Measurements from ENCODE around the gene C6orf89.

C6orf89 gene

DNA sequence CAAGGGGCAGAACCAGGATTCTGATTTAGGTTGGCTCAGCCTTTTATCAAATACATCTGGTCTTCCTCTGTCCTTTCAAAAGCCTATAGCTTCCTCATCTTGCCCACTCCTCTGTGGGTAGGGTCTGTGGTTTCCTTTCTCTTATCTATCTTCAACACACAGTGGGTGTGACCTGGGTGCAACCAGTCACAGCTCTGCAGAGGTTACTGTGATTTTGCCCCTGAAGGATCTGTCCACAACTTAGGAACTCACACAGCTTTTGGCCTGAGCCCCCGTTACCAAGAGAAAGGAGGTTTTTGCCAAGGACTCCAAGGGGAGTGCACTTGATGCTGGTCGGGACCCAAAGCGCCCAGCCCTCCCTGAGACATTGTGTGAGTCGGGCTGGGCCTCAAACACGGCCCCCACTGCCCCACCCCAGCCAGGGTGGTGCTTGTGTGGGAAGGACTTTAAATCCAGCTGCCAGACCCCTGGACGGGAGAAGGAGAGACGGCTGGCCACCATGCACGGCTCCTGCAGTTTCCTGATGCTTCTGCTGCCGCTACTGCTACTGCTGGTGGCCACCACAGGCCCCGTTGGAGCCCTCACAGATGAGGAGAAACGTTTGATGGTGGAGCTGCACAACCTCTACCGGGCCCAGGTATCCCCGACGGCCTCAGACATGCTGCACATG lies 68.6 kb downstream of the C6orf89 start, which contains the start of gene PI16:
TSS of gene PI16 (plus strand) at position 477 of the 670 bp plus-strand sequence. CDS start at position 500, 23 bp downstream.
- no peak for DNase-seq

DNA sequence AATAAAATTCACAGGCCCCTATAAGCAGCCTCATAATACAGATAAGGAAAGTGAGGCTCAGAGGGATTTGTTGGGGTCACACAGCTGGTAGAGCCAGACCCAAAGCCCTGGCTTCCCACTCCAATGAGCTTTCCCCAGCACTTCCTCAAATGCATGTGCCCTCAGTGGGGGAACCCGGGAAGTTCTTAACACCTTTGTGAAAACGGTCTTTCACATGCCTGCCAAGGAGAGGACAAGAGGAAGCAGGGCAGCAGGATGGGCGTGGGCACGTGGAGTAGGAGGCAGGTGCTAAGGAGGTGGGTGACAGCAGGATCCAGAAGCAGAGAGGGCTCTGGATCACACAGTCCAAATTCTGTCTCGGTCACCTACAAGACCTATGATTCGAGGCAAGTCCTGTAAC lies 69.4 kb downstream of the C6orf89 start:
- no peak for DNase-seq

DNA sequence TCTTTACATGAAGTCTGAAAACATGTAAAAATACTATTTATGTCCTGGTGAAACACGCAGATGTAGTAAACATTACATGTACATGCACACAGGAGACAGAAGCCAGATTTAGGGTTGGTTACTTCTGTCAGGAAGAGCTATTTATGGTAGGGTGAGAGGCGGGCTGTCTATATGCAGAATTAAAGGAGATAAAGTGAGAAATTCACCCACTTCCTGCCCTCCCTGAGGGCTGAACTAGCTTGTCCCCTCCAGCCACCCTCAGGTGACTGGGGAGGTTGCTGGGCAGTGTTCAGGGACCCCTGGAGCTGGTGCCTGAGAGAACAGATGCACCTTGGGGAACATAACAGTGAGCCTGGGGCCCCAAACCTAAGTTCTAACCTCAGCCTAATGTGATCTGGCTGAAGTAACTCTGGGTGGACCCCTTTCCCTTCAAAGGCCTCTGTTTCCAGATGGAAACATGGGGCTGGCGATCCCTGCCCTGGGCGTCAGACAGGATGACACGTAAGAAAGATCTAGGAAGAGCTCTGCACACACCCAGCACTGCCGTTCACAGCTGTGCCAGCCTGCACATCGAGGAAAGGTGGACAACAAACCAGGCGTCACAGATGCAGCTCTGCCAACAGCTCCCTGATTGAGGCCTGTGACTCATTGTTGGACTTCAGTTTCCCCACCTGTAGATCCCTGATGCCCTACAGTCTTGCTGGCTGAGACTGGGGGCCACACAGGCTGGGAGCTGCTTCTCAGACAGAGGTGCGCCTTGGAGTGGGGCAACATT lies 70.1 kb downstream of the C6orf89 start:
- no peak for DNase-seq

DNA sequence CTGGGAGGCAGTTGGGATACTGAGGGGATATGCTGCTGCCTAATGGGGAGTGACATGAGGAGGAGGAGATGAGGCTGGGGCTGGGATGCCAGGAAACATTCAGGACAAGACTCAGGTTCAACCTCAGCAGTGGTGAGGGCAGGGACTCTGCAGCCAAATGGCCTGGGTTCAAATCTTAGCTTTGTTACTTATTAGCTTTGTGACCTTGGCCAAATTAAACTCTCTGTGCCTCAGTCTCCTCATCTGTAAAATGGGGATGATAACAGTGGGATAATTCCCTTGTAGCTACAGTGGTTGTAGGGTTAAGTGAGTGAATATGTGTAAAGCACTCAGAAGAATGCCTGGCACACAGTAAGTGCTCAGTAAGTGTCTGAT lies 70.7 kb downstream of the C6orf89 start:
- no peak for DNase-seq

DNA sequence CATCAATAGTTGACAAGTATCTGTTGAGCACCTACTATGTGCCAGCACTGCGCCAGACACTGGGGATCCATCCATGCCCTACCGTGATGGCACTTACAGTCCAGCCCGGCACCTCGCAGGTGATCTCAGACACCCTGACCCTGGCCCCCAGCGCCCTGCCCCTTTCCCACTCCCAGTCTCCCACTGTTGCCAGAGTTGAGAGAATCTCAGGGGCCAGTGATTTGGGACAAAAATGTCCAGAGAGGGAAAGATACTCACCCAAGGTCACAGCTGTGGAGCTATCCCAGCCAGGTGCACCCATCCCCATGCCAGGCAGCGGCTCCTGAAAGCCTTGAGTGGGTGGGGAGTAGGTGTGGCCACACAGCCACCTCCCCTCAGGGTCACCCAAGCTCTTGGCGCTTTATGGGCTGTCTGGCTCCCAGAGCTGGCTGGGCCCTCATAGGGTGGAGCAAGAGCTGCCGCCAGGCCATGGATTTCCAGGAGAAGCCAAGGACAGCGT lies 72.1 kb downstream of the C6orf89 start:
- DNase-seq = no peak

DNA sequence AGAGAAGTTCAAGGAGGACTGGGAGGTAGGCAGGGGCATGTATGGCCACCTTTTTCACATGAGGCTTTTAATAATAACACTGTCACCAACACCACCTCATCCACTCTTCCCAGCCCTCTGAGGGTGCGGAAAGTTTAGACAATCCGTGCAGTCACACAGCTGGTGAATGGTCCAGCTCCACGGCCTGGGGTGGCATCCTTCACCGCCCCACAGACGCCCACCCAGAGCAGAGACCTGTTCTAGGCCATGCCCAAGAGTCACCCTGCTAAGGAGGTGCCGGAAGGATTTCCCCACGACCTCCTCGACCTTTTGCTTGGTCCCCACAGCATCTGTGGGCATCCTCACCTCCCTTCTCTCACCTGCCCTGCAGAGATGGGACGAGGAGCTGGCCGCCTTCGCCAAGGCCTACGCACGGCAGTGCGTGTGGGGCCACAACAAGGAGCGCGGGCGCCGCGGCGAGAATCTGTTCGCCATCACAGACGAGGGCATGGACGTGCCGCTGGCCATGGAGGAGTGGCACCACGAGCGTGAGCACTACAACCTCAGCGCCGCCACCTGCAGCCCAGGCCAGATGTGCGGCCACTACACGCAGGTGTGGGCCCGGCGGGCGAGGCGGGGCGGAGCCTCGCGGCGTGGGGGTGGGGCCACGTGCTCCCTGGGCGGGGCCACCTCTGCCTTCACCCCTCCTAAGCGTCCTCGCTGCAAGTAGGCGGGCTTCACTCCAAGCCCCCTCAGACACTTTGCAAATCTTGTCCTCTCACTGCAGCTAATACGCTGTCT lies 73.2 kb downstream of the C6orf89 start:
- no peak for DNase-seq

DNA sequence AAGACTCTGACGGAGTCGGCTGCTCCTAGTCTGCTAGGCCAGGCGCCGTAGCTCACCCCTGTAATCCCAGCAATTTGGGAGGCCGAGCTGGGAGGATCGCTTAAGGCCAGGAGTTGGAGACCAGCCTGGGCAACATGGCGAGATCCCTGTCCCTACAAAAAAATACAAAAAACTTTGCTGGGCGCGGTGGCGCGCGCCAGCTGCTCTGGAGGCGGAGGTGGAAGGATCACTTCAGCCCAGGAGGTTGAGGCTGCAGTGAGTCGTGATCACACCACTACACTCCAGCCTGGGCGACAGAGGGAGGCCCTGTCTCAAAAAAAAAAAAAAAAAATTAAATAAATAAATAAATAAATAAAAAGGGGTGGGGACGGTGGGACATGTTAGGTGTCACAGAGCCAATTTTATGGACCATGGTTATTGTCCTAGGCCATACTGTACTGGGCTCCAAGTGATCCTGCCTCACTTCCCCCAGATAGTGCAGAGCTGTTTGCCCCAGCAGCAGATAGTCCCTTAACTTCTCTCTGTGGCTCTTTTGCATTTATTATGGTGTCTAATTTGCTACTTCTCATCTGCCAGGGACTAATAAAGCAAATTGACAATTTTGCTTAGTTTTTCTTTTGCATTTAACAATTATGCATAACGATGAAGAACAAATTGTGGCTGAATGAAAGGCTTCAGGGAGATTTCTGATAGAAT lies 74.0 kb downstream of the C6orf89 start:
- no peak for DNase-seq

DNA sequence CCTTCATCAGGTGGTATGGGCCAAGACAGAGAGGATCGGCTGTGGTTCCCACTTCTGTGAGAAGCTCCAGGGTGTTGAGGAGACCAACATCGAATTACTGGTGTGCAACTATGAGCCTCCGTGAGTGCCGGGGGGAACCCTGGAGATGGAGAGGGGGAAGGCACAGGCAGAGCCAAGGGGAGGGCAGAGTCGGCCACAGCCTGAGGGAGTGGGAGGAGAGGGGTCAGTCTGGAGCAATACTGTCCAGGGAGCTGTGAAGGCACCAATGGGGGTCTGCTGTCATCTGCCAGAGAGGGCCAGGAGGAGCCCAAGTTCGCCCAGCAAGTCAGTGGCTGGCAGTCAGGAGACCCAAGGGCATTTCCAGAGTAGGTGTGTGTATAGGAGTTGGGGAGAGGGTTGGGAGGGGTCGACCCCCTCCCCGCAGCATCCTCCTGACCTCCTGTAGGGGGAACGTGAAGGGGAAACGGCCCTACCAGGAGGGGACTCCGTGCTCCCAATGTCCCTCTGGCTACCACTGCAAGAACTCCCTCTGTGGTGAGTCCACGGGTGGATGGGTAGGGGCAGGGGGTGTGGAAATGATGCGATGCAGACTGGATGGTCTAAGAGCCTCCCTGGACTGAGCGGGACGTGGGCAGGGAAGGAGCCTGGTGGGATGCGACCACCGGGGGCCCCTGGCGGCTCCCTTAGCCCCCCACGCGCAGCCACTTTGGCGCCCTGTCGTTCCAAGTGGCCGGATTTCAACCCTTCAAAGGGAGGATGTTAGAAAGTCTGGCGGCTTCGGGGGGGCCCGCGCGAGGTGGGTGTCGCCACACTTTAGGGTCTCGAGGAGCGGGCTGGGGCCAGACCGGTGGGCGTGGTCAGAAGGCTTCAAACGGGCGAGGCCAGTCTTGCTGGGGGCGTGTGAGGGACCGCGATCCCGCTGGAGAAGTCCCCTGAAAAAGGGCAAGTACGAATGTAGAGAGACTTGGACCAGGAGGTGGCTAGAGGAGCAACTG lies 76.0 kb downstream of the C6orf89 start:
- no peak for DNase-seq

DNA sequence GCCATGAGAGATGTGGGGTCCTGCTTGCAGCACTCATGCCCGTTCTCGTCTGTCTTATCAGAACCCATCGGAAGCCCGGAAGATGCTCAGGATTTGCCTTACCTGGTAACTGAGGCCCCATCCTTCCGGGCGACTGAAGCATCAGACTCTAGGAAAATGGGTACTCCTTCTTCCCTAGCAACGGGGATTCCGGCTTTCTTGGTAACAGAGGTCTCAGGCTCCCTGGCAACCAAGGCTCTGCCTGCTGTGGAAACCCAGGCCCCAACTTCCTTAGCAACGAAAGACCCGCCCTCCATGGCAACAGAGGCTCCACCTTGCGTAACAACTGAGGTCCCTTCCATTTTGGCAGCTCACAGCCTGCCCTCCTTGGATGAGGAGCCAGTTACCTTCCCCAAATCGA lies 77.1 kb downstream of the C6orf89 start:
- peak; percentile 58 for DNase-seq

DNA sequence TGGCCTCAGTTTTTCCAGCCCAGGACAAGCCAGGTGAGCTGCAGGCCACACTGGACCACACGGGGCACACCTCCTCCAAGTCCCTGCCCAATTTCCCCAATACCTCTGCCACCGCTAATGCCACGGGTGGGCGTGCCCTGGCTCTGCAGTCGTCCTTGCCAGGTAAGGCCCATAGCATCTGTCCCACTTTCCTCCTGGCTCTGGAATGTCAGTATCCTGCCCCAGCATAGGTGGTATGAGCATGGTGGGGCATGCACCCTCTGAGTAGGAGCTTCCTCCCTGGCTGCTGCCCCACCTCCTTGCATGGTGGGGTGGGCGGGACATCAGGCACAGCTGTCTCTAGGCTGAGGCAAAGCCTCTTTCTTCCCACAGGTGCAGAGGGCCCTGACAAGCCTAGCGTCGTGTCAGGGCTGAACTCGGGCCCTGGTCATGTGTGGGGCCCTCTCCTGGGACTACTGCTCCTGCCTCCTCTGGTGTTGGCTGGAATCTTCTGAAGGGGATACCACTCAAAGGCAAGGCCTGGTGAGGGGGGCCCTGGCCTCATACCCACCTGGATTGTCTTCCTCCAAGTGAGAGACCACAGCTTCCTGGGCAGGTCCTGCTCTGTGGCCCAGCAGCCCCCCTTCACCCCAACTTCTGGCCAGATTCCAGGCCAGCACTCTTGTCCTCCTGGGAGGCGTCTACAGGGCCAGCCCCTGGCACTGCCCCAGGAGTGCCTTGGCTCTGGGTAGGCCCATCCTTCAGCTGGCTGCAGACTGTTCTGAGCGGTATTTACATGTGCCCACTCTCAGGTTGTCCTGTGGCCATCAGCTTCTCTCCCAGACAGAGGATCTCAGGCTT lies 77.9 kb downstream of the C6orf89 start:
- peak; percentile 24 for DNase-seq

DNA sequence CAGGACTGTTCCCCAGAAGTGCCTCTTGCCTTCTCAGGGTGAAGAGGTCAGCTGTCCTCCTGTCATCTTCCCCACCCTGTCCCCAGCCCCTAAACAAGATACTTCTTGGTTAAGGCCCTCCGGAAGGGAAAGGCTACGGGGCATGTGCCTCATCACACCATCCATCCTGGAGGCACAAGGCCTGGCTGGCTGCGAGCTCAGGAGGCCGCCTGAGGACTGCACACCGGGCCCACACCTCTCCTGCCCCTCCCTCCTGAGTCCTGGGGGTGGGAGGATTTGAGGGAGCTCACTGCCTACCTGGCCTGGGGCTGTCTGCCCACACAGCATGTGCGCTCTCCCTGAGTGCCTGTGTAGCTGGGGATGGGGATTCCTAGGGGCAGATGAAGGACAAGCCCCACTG lies 78.6 kb downstream of the C6orf89 start:
- no peak for DNase-seq

DNA sequence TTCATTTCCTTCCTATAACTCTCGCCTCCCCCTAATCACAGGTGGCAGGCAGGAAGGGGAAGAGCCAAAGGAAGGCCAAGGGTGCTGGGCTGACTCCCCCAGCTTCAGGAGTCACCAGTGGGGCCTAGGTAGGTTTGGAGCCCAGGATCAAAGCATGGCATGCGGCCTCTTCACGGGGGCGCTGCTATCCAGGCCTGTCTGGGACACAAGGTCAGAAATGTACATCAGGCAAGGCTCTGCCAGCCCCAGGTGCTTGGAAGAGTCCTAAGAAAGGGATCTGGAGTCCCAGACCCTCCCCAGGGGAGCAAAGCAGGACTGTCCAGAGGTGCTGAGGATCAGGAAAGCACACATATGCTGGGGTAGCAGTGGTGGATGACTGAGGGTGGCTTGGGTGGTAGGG lies 79.2 kb downstream of the C6orf89 start:
- no peak for DNase-seq

DNA sequence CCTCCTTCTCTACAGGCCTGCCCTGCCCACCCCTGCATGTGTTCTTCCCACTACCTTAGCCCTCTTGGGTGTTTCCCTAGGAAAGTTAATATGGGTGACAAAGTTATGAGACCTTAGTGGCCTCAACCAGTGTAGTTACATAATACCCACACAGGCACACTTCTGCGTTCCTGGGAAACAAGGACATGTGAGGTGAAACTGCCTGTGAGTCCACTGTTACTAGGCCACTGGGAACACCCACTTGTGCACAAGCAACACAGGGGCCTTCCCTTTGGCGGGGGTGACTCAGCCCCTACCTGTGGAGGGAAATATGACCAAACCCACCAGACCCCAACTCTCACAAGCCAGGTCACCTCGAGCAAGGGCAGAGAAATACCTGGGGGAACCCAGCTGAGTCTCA lies 81.5 kb downstream of the C6orf89 start:
- no peak for DNase-seq

DNA sequence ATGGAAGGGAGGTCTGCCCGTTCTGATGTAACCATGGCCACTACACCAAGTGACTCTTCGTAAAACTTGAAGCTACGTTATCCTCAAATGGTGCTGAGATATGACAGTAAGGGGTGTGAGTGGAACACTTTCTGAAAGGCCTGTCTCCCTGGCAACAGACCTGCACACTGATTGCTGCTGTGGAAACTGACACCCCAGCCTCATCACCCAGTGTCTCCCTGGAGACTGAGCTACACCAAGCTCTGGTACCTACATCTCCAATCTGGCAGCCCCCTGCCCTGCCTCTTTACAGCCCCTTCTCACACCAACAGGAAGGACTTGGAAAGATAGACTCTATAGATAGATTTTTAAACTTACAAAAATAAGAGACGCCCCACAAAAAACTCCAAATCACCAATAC lies 82.0 kb downstream of the C6orf89 start:
- no peak for DNase-seq

DNA sequence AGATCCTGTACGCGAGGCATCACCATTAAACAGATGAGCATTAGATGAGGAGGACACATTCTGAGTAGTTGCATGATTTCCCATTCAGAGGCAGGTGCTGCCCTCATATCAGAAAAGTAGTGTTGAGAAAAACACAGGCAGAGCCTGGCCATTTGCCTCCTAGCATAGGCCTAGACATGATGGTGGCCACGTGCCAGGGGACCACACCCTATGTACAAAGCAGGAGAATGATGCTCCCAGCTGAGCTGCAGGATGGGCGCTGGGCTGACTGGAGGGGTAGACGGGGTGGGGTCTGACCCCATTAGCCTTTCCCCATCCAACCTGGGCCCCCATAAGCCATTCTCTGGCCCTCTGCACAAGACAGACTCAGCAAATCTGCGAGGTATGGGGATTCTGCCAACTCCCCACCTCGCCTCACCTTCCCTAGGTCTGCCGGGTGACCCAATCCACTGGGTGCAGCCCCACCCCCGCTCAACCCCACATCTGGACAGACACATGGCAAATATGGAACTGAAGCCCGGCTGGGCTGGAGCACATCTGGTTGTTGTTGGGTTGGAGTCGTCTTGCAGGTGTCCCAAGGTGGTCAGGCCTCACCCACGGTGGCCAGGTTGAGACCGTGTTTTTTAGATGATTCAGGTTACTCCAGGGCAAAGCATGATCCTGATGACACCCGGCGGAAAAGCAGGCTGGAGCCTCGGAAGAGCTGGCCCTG lies 82.7 kb downstream of the C6orf89 start:
- no peak for DNase-seq

DNA sequence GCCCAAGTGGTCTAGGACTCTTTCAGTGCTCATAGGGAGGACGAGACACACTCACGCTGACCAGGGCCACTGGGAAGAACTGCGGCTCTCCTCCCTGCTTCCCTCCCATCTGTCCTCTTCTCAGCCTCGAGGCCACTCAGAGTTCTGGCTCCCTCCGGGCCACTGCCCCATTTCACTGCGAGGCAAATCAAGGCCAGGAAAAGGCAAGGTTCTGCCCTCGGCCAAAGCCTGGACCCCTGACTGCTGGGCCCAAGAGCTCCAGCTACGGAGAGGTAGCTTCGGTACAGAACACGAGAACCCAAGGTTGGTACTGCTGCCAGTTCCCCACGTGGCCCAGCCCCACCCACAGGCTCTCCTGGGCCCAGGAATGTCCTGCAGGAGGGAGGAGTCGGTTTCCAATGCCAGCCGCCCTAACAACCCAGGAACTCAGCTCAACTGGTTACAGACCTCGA lies 83.5 kb downstream of the C6orf89 start:
- DNase-seq = no peak

DNA sequence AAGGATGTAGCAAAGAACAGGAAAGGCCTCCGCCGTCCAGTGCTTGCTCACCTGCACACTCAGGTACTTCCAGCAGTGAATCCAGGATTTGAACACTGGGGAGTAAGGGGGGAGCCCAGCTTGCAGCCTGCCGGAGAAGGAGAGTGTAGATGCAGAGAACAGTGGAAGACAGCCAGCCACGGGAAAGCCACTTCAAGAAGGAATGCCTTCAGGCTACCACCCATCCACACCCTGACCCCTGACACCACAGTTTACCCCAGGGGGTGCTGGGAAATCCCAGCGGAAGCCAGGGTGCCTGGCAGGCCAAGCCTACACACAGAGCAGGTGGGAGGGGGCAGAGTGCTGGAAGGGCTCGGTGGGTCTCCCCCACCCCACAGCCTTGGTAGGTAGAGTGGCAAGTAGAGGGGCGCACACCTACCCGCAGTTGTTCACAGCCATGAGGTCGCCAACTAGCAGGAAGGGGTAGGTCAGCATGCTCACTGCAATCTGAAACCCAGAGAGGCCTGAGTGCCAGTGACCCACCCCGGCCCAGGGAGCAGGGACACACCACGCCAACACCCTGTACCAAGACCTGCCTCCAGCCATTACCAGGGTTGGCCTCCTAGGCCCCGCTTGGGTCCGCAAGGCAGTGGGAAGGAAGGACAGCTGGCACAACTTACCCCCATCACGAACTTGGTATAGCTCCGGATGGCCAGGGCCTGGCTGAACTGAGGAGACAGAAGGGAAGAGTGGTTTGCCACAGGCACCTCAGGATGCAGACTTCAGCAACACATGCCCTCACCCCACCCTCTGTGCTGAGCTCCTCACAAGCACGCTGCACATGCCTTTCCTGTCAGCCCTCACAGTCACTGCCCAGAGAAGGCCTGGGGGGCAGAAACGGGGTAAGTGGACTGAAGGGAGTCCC lies 84.5 kb downstream of the C6orf89 start:
- no peak for DNase-seq

DNA sequence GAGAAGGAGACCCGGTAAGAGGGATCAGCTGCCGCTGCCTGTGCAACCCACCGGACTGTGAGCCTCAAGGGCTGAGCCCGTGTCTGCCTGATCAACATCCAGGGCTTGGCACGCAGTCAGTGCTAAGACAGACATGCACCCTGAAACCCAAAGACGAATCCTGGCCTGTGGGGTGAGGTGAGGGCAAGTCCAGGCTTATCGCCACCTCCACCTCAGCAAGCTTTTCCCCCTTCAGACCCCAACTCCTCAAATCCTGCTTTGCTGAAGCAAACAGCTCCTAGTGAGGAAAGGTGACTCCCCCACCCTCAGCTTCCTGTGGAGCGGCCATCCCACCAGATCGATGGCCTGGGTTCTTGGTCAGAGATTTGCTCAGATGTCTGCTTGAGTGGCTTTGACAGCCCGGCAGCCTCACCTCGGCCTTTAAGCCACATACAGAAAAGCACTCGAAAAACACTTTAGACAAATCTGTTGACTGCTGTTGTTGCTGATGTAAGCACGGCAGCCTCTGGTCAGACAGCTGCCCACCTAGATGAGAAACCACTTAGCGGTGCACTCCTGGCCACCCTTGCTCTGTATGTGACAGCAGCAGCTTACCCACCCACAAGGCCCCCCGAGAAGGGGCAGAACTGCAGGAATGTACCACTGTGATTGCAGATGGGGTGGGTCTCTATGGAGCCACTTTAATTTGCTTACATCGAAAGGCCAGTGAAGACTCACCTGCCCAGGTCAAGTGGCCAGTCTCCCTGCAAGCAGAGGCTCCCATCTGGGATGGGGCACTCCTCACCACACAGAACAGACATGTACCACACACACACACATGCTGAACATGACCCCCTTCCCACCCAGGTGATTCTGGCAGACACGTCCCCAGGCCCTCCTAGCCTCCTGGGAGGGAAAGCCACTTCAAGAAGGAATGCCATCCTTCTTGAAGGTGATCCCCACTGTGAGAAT lies 85.4 kb downstream of the C6orf89 start:
- DNase-seq = no peak
